Gastroesophageal sphincter (tissue), 4 donors: ENCODE results near the gene PNPLA1. TPM values are rescaled to one million over a fixed set of nuclear protein-coding genes. Genes with fewer than 3 reads are reported as not detected.

Source experiments
- ATAC-seq: fragments of 150-250 bp; one replicate; pipeline ENCODE4 v1.9.1; 2016; ENCODE audit warnings: mild to moderate bottlenecking, moderate library complexity
- H3K27ac ChIP-seq, 4 donors: fragments of 200-600 bp; sonication (generic) in 3 of 4; 1 replicate in 3 of 4; 2 replicates in 1 of 4; pipeline ENCODE4 v1.5.1; 2016 to 2019
- H3K27me3 ChIP-seq: fragments of 200-600 bp; sonication (generic); one replicate; pipeline ENCODE4 v1.5.1; 2019
- H3K36me3 ChIP-seq, 2 donors: fragments of 200-600 bp; sonication (generic); one replicate each; pipeline ENCODE4 v1.5.1; 2019; ENCODE audit warnings: control low read depth in 1 of 2
- H3K4me1 ChIP-seq, 3 donors: fragments of 200-600 bp; sonication (generic); 1 replicate in 2 of 3; 2 replicates in 1 of 3; pipeline ENCODE4 v1.5.1; 2016 to 2019; ENCODE audit warnings: control low read depth in 2 of 3
- H3K4me3 ChIP-seq, 2 donors: fragments of 200-600 bp; sonication (generic); one replicate each; pipeline ENCODE4 v1.5.1; 2019; ENCODE audit warnings: mild to moderate bottlenecking in 1 of 2, moderate library complexity in 1 of 2
- H3K9me3 ChIP-seq, 3 donors: fragments of 200-600 bp; sonication (generic); one replicate each; pipeline ENCODE4 v1.5.1; 2017 to 2019; ENCODE audit warnings: control low read depth in 2 of 3
- EP300 ChIP-seq: sonication (generic); formaldehyde crosslinking; IDR thresholded peaks from one replicate; pipeline ENCODE4 v1.6.1; 2017; ENCODE audit warnings: antibody characterized with exemption, mild to moderate bottlenecking
- POLR2A ChIP-seq, 2 donors: fragments of 450-650 bp; IDR thresholded peaks; one replicate each; pipeline ENCODE4 v1.6.1; 2017; ENCODE audit warnings: antibody characterized with exemption in 2 of 2, mild to moderate bottlenecking in 2 of 2, moderate library complexity in 1 of 2
- POLR2AphosphoS5 ChIP-seq: sonication (generic); formaldehyde crosslinking; IDR thresholded peaks from one replicate; pipeline ENCODE4 v1.6.1; 2017; ENCODE audit warnings: antibody characterized with exemption
- WGBS, 2 donors: methylation state at CpG; one replicate each; pipeline ENCODE4 v1.1.5; 2018; ENCODE audit warnings: low coverage in 1 of 2; 5-methylcytosine and 5-hydroxymethylcytosine counted together
- total RNA-seq, 4 donors: library from RNA; depleted of rRNA; stranded (reverse); fragments of >200 nt; gene quantifications; one replicate each; pipeline ENCODE4 v1.1.0, GENCODE V29; 2016
- TF ChIP-seq, protein P1 (sequence below), 4 experiments: fragments of 200-600 bp in 2 of 4; fragments of 450-650 bp in 2 of 4; sonication (generic) in 1 of 4; IDR thresholded peaks; one replicate each; pipeline ENCODE4 v1.5.1; 2017 to 2019; ENCODE audit warnings: antibody characterized with exemption in 4 of 4, mild to moderate bottlenecking in 2 of 4, moderate library complexity in 2 of 4

The PNPLA1 gene
- total RNA-seq, 4 donors from 2014 or later: not detected

DNA sequence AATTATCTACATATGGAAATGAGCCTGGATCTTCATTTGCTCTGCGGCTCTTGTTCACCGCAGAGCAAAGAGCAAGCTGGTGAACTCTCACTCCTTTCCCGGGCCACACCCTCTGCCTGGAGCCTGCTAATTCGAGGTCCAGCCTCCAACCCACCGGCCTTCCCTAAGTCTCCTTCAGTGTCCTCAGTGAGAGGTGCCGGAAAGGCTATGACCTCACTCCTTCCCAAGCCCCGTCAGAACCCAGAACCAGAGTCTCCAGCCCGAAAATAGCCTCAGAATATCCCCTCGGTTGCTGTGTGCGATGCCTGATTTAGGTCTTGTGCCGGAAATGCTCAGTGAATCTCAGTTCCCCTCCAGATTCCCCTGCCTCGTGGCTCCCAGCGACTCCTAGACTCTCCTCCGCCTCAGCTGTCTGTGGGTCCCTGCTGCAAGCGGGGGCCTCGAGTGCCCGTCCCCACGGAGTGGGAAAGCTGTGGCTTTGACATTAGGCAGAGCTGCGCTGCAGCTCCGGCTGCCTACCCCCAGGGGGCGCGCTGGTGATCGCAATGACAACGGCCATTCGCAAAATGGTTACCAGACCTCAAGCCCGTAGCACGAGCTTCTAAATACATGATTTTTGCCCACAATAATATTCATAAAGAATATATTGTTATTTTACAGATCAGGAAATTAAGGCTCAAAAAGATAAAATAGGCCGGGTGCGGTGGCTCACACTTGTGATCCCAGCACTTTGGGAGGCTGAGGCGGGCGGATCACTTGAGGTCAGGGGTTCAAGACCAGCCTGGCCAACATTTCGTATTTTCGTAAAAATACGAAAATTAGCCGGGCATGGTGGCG lies 71.0 kb downstream of the PNPLA1 start:
- peaks cover 24% of the 10 kb centered on the region for H3K27me3 ChIP-seq
- ATAC-seq: peak; percentile 80
- peak overlapping the region in 1 of 2 donors; percentile 26 for H3K4me3 ChIP-seq
- TF ChIP-seq, protein P1, sequence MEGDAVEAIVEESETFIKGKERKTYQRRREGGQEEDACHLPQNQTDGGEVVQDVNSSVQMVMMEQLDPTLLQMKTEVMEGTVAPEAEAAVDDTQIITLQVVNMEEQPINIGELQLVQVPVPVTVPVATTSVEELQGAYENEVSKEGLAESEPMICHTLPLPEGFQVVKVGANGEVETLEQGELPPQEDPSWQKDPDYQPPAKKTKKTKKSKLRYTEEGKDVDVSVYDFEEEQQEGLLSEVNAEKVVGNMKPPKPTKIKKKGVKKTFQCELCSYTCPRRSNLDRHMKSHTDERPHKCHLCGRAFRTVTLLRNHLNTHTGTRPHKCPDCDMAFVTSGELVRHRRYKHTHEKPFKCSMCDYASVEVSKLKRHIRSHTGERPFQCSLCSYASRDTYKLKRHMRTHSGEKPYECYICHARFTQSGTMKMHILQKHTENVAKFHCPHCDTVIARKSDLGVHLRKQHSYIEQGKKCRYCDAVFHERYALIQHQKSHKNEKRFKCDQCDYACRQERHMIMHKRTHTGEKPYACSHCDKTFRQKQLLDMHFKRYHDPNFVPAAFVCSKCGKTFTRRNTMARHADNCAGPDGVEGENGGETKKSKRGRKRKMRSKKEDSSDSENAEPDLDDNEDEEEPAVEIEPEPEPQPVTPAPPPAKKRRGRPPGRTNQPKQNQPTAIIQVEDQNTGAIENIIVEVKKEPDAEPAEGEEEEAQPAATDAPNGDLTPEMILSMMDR (IDR thresholded peaks at IDR 0.05): peak; percentile 80 to 97 (median 92)
- peak; percentile 26 for TF ChIP-seq POLR2AphosphoS5
- no peak for TF ChIP-seq POLR2A (IDR thresholded peaks at IDR 0.05)
- no peak for TF ChIP-seq EP300
- H3K36me3 ChIP-seq: no peaks in the 10 kb centered on the region
- peak overlapping the region in 1 of 4 donors; percentile 48 for H3K27ac ChIP-seq
- peaks cover 0 to 12% (median 0%) of the 10 kb centered on the region in 3 donors for H3K4me1 ChIP-seq
- WGBS, 2 donors: 41 to 51% methylated on average over 12 to 20 of the region's 36 CpGs
- H3K9me3 ChIP-seq: no peaks in the 10 kb centered on the region

DNA sequence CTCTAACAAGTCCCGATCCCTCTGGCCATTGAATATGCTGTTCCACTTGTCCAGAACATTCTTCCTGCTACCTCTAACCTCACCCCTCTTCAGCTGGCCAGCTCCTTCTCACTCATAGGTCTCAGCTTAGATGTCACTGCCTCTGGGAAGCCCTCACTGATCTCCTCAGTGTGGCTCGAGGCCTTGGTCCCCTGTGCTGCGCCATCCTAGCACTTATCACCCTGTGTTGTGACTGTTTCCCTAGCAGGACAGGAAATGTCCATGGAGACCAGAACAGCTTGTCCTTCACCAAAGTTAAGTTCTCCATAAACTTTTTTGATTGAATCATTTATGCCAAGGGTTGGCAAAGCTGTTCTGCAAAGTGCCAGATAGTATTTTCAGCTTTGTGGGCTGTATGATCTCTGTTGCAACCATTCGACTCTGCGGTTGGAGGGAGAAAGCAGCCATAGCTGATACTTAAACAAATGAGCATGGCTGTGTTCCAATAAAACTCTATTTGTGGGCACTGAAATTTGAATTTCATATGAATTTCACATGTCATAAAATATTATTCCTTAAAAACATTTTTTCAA lies 73.3 kb downstream of the PNPLA1 start:
- no peak overlapping the region for H3K27ac ChIP-seq
- H3K4me1 ChIP-seq: peaks cover 0 to 12% (median 0%) of the 10 kb centered on the region in 3 donors
- no peak for ATAC-seq

DNA sequence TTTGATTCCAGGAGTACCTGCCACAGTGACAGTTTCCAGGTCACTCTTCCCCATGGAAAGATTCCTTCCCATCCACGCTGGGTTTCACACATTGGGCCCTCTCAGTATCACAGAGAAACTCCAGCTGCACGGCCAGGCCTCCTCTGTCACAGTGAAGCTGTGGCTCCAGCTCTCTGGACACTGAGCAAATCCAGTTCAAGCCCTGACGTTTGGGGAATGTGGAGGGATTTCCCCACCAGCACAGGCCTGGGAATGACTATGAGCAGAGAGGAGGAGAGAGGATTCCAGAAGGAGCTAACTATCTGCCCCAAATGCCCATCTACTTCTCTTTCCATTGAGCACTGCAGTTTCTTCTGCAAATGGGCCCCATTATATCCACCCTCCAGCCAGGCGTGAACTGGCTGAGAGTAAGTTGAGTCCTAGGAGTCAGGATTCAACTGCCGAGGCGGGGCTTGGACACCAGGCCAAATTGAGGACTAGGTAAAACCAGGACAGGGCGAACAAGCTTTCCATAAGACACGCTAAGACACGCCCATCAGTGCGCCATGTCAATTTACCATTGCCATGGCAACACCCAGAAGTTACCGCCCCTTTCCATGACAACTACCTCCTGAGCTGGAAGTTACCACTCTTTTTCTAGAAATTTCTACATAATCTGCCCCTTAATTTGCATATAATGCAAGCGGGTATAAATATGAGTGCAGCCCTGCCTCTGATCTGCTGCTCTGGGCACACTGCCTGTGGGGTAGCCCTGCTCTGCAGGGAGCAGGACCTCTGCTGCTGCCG lies 76.0 kb downstream of the PNPLA1 start:
- no peak for ATAC-seq
- TF ChIP-seq EP300: no peak
- TF ChIP-seq POLR2A (IDR thresholded peaks at IDR 0.05): no peak
- TF ChIP-seq, protein P1 (IDR thresholded peaks at IDR 0.05): no peak
- TF ChIP-seq POLR2AphosphoS5: no peak
- Histone ChIP-seq H3K27me3 (peaks cover 9% of the 10 kb centered on the region), H3K4me3 (no peak overlapping the region), H3K36me3 (no peaks in the 10 kb centered on the region), H3K27ac (no peak overlapping the region), H3K9me3 (no peaks in the 10 kb centered on the region), H3K4me1 (peaks cover 0 to 7% (median 0%) of the 10 kb centered on the region in 3 donors)
- WGBS, 2 donors: 90 to 97% methylated on average over 8 to 10 of the region's 13 CpGs

More for the DNA sequence above, 73.3 kb downstream of the PNPLA1 start:
- Histone ChIP-seq H3K9me3 (no peaks in the 10 kb centered on the region), H3K36me3 (no peaks in the 10 kb centered on the region), H3K4me3 (no peak overlapping the region), H3K27me3 (peaks cover 13% of the 10 kb centered on the region)
- 83 to 92% methylated on average over 5 of the region's 5 CpGs for whole genome bisulfite sequencing, 2 donors
- TF ChIP-seq POLR2A (IDR thresholded peaks at IDR 0.05) (no peak), POLR2AphosphoS5 (no peak), EP300 (no peak)
- TF ChIP-seq, protein P1 (IDR thresholded peaks at IDR 0.05): no peak

DNA sequence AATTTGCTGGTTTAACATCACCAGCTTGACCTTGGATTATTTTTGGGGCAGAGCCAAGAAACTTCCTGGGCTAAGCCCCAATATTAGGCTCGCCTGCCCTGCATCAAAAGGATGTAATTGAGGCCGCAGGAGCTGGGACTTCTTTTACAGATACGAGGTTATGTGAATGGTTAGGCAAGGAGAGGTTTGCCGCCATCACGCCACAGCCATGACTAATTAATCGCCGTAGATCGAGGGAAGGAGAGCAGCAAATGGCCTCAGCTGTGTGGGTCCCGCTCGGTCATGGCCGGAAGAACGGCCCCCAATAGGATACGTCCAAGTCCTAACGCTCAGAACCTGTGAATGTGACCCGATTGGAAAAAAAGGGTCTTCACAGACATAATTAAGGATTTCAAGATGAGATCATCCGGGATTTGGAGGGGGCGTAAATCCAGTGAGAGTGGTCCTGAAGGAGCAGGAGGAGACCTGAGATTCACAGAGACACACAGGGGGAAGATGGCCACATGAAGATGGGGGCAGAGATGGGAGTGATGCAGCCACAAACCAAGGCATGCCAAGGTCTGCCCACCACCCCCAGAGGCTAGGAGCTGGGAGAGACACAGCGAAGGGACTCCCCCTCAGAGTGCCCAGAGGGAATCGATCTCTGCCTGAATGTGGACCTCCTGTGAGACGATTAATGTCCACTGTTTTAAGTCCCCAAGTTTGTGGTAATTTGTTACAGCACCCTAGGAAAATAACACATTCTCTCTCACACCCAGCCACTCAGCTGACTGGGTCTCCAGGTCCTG lies 76.8 kb downstream of the PNPLA1 start:
- no peak for TF ChIP-seq EP300
- TF ChIP-seq, protein P1 (IDR thresholded peaks at IDR 0.05): no peak
- no peak for TF ChIP-seq POLR2A (IDR thresholded peaks at IDR 0.05)
- no peak for TF ChIP-seq POLR2AphosphoS5
- Histone ChIP-seq H3K27me3 (peaks cover 3% of the 10 kb centered on the region), H3K27ac (no peak overlapping the region), H3K36me3 (no peaks in the 10 kb centered on the region), H3K4me1 (peaks cover 0 to 5% (median 0%) of the 10 kb centered on the region in 3 donors), H3K9me3 (no peaks in the 10 kb centered on the region), H3K4me3 (no peak overlapping the region)
- ATAC-seq: no peak
- WGBS, 2 donors: 86 to 92% methylated on average over 14 to 15 of the region's 20 CpGs
